ENCODE results near the gene GLI3.

Gene GLI3

GRCh38 chr7:42069590-42069989 is 167.4 kb downstream of the GLI3 start:
- H3K27me3 ChIP-seq (ENCODE audit: control insufficient read depth, insufficient read depth, low read length) = no peaks in the 10 kb centered on the region
- H3K4me3 ChIP-seq (ENCODE audit: low read length) = no peak overlapping the region
- peaks cover 5% of the 10 kb centered on the region for H3K4me1 ChIP-seq (ENCODE audit: control insufficient read depth, insufficient read depth, low read length)
- no peaks in the 10 kb centered on the region for H3K36me3 ChIP-seq (ENCODE audit: insufficient read depth, low read length)
- no peak overlapping the region for H3K4me2 ChIP-seq (ENCODE audit: low read length)
- no peak overlapping the region for H3K9ac ChIP-seq (ENCODE audit: low read depth, low read length)
- H3K9me3 ChIP-seq (replicated peaks; ENCODE audit: low read length) = no peaks in the 10 kb centered on the region

GRCh38 chr7:42068554-42069280 is 168.3 kb downstream of the GLI3 start:
- H3K4me1 ChIP-seq (ENCODE audit: control insufficient read depth, insufficient read depth, low read length) = peaks cover 5% of the 10 kb centered on the region
- no peaks in the 10 kb centered on the region for H3K36me3 ChIP-seq (ENCODE audit: insufficient read depth, low read length)
- no peaks in the 10 kb centered on the region for H3K9me3 ChIP-seq (replicated peaks; ENCODE audit: low read length)
- H3K4me3 ChIP-seq (ENCODE audit: low read length) = no peak overlapping the region
- no peak overlapping the region for H3K4me2 ChIP-seq (ENCODE audit: low read length)
- H3K27me3 ChIP-seq (ENCODE audit: control insufficient read depth, insufficient read depth, low read length) = no peaks in the 10 kb centered on the region
- no peak overlapping the region for H3K9ac ChIP-seq (ENCODE audit: low read depth, low read length)

- no peaks in the 10 kb centered on the region for H3K27me3 ChIP-seq (ENCODE audit: control insufficient read depth, insufficient read depth, low read length)
- H3K9me3 ChIP-seq (replicated peaks; ENCODE audit: low read length) = no peaks in the 10 kb centered on the region
- H3K4me1 ChIP-seq (ENCODE audit: control insufficient read depth, insufficient read depth, low read length) = peaks cover 5% of the 10 kb centered on the region
- H3K4me3 ChIP-seq (ENCODE audit: low read length) = no peak overlapping the region
- no peak overlapping the region for H3K4me2 ChIP-seq (ENCODE audit: low read length)
- no peaks in the 10 kb centered on the region for H3K36me3 ChIP-seq (ENCODE audit: insufficient read depth, low read length)
- no peak overlapping the region for H3K9ac ChIP-seq (ENCODE audit: low read depth, low read length)
These were observed 171.1 kb downstream of the GLI3 start for GRCh38 chr7:42065942-42066341.

- Histone ChIP-seq H3K4me1 (ENCODE audit: control insufficient read depth, insufficient read depth, low read length) (no peaks in the 10 kb centered on the region), H3K9me3 (replicated peaks; ENCODE audit: low read length) (no peaks in the 10 kb centered on the region), H3K36me3 (ENCODE audit: insufficient read depth, low read length) (no peaks in the 10 kb centered on the region), H3K9ac (ENCODE audit: low read depth, low read length) (no peak overlapping the region), H3K4me2 (ENCODE audit: low read length) (no peak overlapping the region), H3K4me3 (ENCODE audit: low read length) (no peak overlapping the region), H3K27me3 (ENCODE audit: control insufficient read depth, insufficient read depth, low read length) (no peaks in the 10 kb centered on the region)
These were observed 172.0 kb downstream of the GLI3 start for GRCh38 chr7:42065015-42065414.

GRCh38 chr7:42064534-42064933 is 172.5 kb downstream of the GLI3 start:
- H3K9ac ChIP-seq (ENCODE audit: low read depth, low read length) = no peak overlapping the region
- no peaks in the 10 kb centered on the region for H3K4me1 ChIP-seq (ENCODE audit: control insufficient read depth, insufficient read depth, low read length)
- no peak overlapping the region for H3K4me3 ChIP-seq (ENCODE audit: low read length)

GRCh38 chr7:42059275-42059674 is 177.7 kb downstream of the GLI3 start:
- Histone ChIP-seq H3K9ac (ENCODE audit: low read depth, low read length) (no peak overlapping the region), H3K4me3 (ENCODE audit: low read length) (no peak overlapping the region), H3K4me2 (ENCODE audit: low read length) (no peak overlapping the region), H3K27me3 (ENCODE audit: control insufficient read depth, insufficient read depth, low read length) (no peaks in the 10 kb centered on the region), H3K4me1 (ENCODE audit: control insufficient read depth, insufficient read depth, low read length) (no peaks in the 10 kb centered on the region), H3K9me3 (replicated peaks; ENCODE audit: low read length) (no peaks in the 10 kb centered on the region), H3K36me3 (ENCODE audit: insufficient read depth, low read length) (no peaks in the 10 kb centered on the region)

More at GRCh38 chr7:42064534-42064933, 172.5 kb downstream of the GLI3 start:
- Histone ChIP-seq H3K9me3 (replicated peaks; ENCODE audit: low read length) (no peaks in the 10 kb centered on the region), H3K4me2 (ENCODE audit: low read length) (no peak overlapping the region), H3K36me3 (ENCODE audit: insufficient read depth, low read length) (no peaks in the 10 kb centered on the region), H3K27me3 (ENCODE audit: control insufficient read depth, insufficient read depth, low read length) (no peaks in the 10 kb centered on the region)

GRCh38 chr7:42057331-42057730 is 179.7 kb downstream of the GLI3 start:
- Histone ChIP-seq H3K9me3 (replicated peaks; ENCODE audit: low read length) (no peaks in the 10 kb centered on the region), H3K4me3 (ENCODE audit: low read length) (no peak overlapping the region), H3K4me1 (ENCODE audit: control insufficient read depth, insufficient read depth, low read length) (no peaks in the 10 kb centered on the region)

GRCh38 chr7:42055171-42055570 is 181.8 kb downstream of the GLI3 start:
- Histone ChIP-seq H3K36me3 (ENCODE audit: insufficient read depth, low read length) (no peaks in the 10 kb centered on the region), H3K4me2 (ENCODE audit: low read length) (no peak overlapping the region), H3K9ac (ENCODE audit: low read depth, low read length) (no peak overlapping the region), H3K9me3 (replicated peaks; ENCODE audit: low read length) (no peaks in the 10 kb centered on the region), H3K27me3 (ENCODE audit: control insufficient read depth, insufficient read depth, low read length) (no peaks in the 10 kb centered on the region), H3K4me3 (ENCODE audit: low read length) (no peak overlapping the region), H3K4me1 (ENCODE audit: control insufficient read depth, insufficient read depth, low read length) (no peaks in the 10 kb centered on the region)

More at GRCh38 chr7:42057331-42057730, 179.7 kb downstream of the GLI3 start:
- H3K36me3 ChIP-seq (ENCODE audit: insufficient read depth, low read length) = no peaks in the 10 kb centered on the region
- H3K9ac ChIP-seq (ENCODE audit: low read depth, low read length) = no peak overlapping the region
- no peaks in the 10 kb centered on the region for H3K27me3 ChIP-seq (ENCODE audit: control insufficient read depth, insufficient read depth, low read length)
- no peak overlapping the region for H3K4me2 ChIP-seq (ENCODE audit: low read length)

GRCh38 chr7:42053834-42054233 is 183.2 kb downstream of the GLI3 start:
- H3K4me1 ChIP-seq (ENCODE audit: control insufficient read depth, insufficient read depth, low read length) = no peaks in the 10 kb centered on the region
- H3K9ac ChIP-seq (ENCODE audit: low read depth, low read length) = no peak overlapping the region
- H3K36me3 ChIP-seq (ENCODE audit: insufficient read depth, low read length) = no peaks in the 10 kb centered on the region
- no peaks in the 10 kb centered on the region for H3K9me3 ChIP-seq (replicated peaks; ENCODE audit: low read length)
- no peak overlapping the region for H3K4me3 ChIP-seq (ENCODE audit: low read length)
- no peak overlapping the region for H3K4me2 ChIP-seq (ENCODE audit: low read length)
- H3K27me3 ChIP-seq (ENCODE audit: control insufficient read depth, insufficient read depth, low read length) = no peaks in the 10 kb centered on the region

GRCh38 chr7:42049761-42050160 is 187.2 kb downstream of the GLI3 start:
- Histone ChIP-seq H3K27me3 (ENCODE audit: control insufficient read depth, insufficient read depth, low read length) (no peaks in the 10 kb centered on the region), H3K9me3 (replicated peaks; ENCODE audit: low read length) (no peaks in the 10 kb centered on the region), H3K4me3 (ENCODE audit: low read length) (no peak overlapping the region), H3K36me3 (ENCODE audit: insufficient read depth, low read length) (peaks cover 11% of the 10 kb centered on the region), H3K4me2 (ENCODE audit: low read length) (no peak overlapping the region), H3K4me1 (ENCODE audit: control insufficient read depth, insufficient read depth, low read length) (no peaks in the 10 kb centered on the region), H3K9ac (ENCODE audit: low read depth, low read length) (no peak overlapping the region)

- Histone ChIP-seq H3K4me2 (ENCODE audit: low read length) (no peak overlapping the region), H3K36me3 (ENCODE audit: insufficient read depth, low read length) (peaks cover 11% of the 10 kb centered on the region), H3K4me1 (ENCODE audit: control insufficient read depth, insufficient read depth, low read length) (no peaks in the 10 kb centered on the region), H3K9me3 (replicated peaks; ENCODE audit: low read length) (no peaks in the 10 kb centered on the region), H3K4me3 (ENCODE audit: low read length) (no peak overlapping the region), H3K27me3 (ENCODE audit: control insufficient read depth, insufficient read depth, low read length) (no peaks in the 10 kb centered on the region), H3K9ac (ENCODE audit: low read depth, low read length) (no peak overlapping the region)
These were observed 190.5 kb downstream of the GLI3 start for GRCh38 chr7:42046483-42046882.

- no peaks in the 10 kb centered on the region for H3K9me3 ChIP-seq (replicated peaks; ENCODE audit: low read length)
- H3K4me2 ChIP-seq (ENCODE audit: low read length) = no peak overlapping the region
- no peak overlapping the region for H3K4me3 ChIP-seq (ENCODE audit: low read length)
- no peak overlapping the region for H3K9ac ChIP-seq (ENCODE audit: low read depth, low read length)
- no peaks in the 10 kb centered on the region for H3K4me1 ChIP-seq (ENCODE audit: control insufficient read depth, insufficient read depth, low read length)
- peaks cover 11% of the 10 kb centered on the region for H3K36me3 ChIP-seq (ENCODE audit: insufficient read depth, low read length)
- no peaks in the 10 kb centered on the region for H3K27me3 ChIP-seq (ENCODE audit: control insufficient read depth, insufficient read depth, low read length)
These were observed 191.0 kb downstream of the GLI3 start for GRCh38 chr7:42045961-42046360.
